ENCODE data around the gene PSMA5. TPM values are rescaled to one million over a fixed set of nuclear protein-coding genes. Genes with fewer than 3 reads are reported as not detected.
"Not testable (repeated sequence)": the region's sequence is repeated elsewhere in the genome, so short reads cannot be mapped to it uniquely, and the experiment has no call there.

The PSMA5 gene
- total RNA-seq, 1 donor from 2014 or later: 60.9 TPM

- DNase-seq (ENCODE audit: low read depth): peak; percentile 45
Observed at GRCh38 chr1:109392037-109392787, 34.0 kb downstream of the PSMA5 start.

DNA sequence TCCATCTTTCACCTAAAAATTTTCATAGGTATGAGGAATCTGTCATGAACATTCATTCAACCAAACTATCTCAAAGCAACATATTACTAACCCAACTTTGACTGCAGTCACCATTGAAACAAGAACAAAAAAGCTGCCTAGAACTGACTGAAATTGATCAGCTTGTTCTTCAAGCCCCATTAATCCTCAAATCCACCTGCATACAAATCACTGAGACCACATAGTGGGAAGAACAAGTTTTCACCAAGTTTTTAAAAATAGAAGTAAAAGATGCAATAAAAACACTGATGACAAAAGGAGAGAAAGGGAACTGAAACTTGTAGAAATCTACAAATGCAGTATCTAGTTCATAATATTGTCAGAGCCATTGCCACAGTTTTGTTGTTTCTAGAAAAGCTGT lies 34.6 kb downstream of the PSMA5 start:
- DNase-seq (ENCODE audit: low read depth): peak; percentile 36

GRCh38 chr1:109391157-109391556 lies 35.1 kb downstream of the PSMA5 start:
- DNase-seq (ENCODE audit: low read depth): no peak

GRCh38 chr1:109389638-109390341 lies 36.5 kb downstream of the PSMA5 start:
- no peak for DNase-seq (ENCODE audit: low read depth)

DNA sequence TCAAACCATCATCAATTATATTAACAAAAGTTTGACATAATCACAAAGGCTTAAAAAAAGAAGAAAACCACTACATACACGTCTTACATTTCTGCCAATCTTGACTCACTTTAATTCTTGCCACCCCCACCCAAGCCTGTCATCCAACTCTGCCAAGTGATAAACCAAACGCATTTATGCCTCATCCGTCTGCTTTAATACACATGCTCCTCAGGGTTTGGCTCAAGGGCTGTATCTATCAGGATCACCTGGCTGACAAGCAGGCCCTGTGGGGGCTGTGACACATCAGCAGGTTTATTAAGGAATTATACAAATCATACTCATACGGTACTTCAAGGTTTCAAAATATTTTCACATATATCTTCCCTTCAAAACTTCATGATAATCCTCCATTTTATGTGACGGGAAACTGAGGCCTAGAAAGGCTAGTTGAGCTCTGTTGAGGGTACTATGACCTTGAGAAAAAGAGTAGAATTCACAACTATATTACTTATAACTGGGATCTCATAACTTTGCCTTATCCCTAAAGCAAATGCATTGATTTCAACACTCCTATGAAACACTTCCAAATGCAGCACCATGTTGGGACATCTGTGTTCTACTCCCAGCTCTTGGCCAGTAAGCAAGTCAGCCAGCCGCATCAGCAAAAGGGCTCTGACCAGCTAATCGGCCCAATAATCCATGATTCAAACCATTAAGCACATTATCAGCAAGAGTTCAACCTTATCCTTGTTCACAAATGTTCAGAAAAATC lies 37.2 kb downstream of the PSMA5 start:
- DNase-seq (ENCODE audit: low read depth): no peak

- DNase-seq (ENCODE audit: low read depth): no peak
Observed at GRCh38 chr1:109388208-109388711, 38.0 kb downstream of the PSMA5 start.

- DNase-seq (ENCODE audit: low read depth): no peak
Observed at GRCh38 chr1:109386054-109386717, 40.1 kb downstream of the PSMA5 start.

DNA sequence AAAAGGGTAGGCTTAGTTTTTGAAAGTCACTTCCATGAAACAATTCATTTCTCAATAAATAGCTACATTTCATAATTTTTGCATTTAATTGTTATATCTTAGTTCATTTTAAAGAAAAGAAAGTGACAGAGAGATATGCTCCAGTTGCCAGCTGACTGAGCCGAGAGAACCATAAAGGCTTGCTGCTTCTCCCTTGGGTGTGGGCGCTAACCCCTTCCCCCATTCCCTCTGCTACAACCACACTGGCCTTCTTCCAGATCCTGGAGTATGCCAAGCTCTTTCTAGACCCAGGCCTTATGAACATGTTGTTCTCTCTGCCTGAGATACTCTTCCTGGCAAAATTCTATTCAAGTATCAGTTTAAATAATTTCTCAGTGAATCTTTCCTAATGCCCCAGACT lies 40.8 kb downstream of the PSMA5 start:
- DNase-seq (ENCODE audit: low read depth): peak; percentile 79

- no peak for DNase-seq (ENCODE audit: low read depth)
Observed at GRCh38 chr1:109383854-109384253, 42.4 kb downstream of the PSMA5 start.

DNA sequence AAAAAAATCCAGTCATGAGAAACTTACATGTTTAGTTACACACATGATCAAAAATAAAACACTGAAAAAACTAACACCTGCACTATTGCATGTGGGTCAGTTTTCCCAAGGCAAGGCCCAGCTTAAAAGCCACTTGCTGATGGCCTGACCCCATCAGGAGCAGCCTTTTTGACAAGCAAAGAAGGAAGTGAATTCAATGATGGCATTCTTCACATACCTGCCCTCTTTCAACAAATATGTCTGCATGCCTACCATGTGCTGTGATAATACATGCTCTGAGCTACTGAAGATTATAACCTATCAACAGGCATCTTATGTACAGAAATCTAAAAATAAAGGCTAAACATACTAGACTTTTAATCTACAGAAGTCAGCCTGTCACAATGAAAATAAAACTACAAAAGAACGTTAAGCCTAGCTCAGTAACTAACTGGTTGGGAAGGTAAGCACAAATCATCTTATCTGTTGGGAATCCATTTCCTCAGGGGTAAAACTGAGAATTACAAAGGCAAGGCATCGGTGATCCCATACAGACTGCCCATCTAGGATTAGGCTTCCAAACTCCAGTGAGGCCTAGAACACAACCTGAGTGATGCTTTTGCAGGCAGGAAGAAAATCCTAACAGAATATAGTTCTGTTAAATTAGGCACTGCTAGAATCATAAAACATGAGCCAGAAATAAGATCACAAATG lies 43.0 kb downstream of the PSMA5 start:
- peak; percentile 40 for DNase-seq (ENCODE audit: low read depth)

DNA sequence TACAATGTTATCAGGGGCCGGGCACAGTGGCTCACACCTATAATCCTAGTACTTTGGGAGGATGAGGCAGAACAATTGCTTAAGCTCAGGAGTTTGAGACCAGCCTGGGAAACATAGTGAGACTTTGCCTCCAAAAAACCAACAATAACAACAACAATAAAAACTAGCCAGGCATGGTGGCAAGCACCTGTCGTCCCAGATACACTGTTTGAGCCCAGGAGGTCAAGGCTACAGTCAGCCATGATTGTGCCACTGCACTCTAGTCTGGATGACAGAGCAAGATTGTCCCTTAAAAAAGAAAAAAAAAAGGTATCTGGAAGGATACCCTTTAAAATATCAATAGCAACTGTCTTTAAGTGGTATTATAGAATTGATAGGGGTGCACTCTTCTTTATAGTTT lies 44.7 kb downstream of the PSMA5 start:
- no peak for DNase-seq (ENCODE audit: low read depth)

GRCh38 chr1:109379907-109380306 lies 46.3 kb downstream of the PSMA5 start:
- no peak for DNase-seq (ENCODE audit: low read depth)

GRCh38 chr1:109379422-109379821 lies 46.8 kb downstream of the PSMA5 start:
- DNase-seq (ENCODE audit: low read depth): no peak

DNA sequence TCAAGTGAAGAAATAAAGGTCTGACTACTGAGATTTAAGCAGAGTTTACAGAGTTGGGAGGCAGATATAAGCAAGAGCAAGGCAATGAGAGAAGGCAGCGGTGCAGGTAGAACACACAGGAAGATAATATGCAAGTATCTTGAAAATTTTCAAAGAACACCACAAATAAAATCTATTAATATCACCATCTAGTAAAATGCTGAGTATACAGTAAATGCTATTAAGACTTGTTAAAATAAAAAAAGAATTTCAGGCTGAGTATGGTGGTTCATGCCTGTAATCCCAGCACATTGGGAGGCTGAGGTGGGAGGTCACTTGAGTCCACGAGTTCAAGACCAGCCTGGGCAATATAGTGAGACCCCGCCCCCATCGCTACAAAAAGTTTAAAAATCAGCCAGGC lies 48.5 kb downstream of the PSMA5 start:
- DNase-seq (ENCODE audit: low read depth): no peak

- not testable (repeated sequence) for DNase-seq (ENCODE audit: low read depth)
Observed at GRCh38 chr1:109373696-109374095, 52.6 kb downstream of the PSMA5 start.

GRCh38 chr1:109373126-109373525 lies 53.1 kb downstream of the PSMA5 start:
- no peak for DNase-seq (ENCODE audit: low read depth)

- no peak for DNase-seq (ENCODE audit: low read depth)
Observed at GRCh38 chr1:109372281-109372680, 54.0 kb downstream of the PSMA5 start.

DNA sequence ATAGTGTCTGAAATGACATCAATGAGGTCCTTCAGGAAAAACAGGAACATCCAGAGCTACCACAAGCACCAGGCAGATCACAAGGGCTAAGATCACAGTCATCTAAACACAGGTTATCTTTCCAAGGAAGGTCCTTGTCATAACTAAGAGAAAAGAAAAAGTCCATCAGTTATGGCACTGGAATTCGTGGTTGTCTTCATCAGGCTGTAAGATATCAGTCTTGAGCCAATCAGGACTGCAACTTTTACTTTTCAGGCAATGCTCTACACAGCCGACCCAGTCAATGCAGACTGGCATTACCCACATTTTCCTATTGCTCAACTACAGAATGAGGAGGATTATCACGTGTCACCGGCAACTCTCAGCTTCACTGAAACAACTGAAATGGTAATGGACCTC lies 54.9 kb downstream of the PSMA5 start:
- DNase-seq (ENCODE audit: low read depth): peak; percentile 86

DNA sequence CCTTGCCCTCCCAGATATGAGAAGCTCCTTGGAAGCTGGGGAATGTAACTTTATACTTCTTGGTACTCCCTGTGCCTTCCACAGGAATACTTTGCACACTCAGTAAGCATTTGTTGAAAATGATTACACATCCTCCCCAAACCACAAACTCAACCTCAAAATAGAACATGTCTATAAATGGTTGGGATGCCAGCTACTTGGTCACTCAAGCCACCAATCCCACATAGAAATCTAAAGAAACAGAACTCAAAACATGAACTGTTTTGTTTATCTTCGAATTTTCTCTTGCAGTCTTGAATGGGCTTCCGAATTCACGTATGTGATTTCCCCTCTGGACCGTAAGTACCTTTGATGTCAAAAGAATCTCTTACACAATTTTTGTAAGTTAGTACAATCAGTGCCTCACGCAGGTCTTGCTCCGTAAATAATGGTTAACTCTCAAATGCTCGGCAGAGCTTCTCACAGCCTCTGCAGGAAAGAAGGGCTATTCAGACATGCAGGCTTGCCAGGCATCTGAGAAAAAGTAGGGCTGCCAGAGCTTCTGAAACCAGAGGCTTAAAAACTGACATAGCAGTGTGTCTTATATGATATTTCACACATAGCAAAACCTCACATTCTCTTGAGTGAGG lies 55.4 kb downstream of the PSMA5 start:
- DNase-seq (ENCODE audit: low read depth): peak; percentile 97

GRCh38 chr1:109369167-109369746 lies 57.0 kb downstream of the PSMA5 start:
- no peak for DNase-seq (ENCODE audit: low read depth)
